GM19467 (cell line): ENCODE measurements around the gene CENPO.

Experiments
- ATAC-seq: cut with Tn5 transposase; IDR thresholded peaks from one replicate; pipeline ENCODE4 v1.9.1; 2021; ENCODE audit warnings: mild to moderate bottlenecking, moderate library complexity; ENCODE audit not compliant: unreplicated experiment

The CENPO gene

GRCh38 chr2:24836206-24836605, 43.0 kb downstream of the CENPO start:
- ATAC-seq: no peak

- no peak for ATAC-seq
Observed at GRCh38 chr2:24836706-24837105, 43.5 kb downstream of the CENPO start.

GRCh38 chr2:24837996-24838513, 44.8 kb downstream of the CENPO start:
- no peak for ATAC-seq

GRCh38 chr2:24838541-24838940, 45.3 kb downstream of the CENPO start:
- no peak for ATAC-seq

- ATAC-seq: no peak
Observed at GRCh38 chr2:24839729-24840128, 46.5 kb downstream of the CENPO start.

- ATAC-seq: no peak
Observed at GRCh38 chr2:24840164-24840869, 47.1 kb downstream of the CENPO start.

- ATAC-seq: no peak
Observed at GRCh38 chr2:24840962-24841945, 48.0 kb downstream of the CENPO start.

GRCh38 chr2:24842081-24843050, 49.1 kb downstream of the CENPO start:
- no peak for ATAC-seq

GRCh38 chr2:24843330-24843860, 50.2 kb downstream of the CENPO start:
- ATAC-seq: no peak

GRCh38 chr2:24844023-24844685, 50.9 kb downstream of the CENPO start:
- ATAC-seq: no peak

GRCh38 chr2:24845691-24846090, 52.5 kb downstream of the CENPO start:
- no peak for ATAC-seq

GRCh38 chr2:24850944-24851343, 57.7 kb downstream of the CENPO start:
- no peak for ATAC-seq

- ATAC-seq: no peak
Observed at GRCh38 chr2:24852026-24852425, 58.8 kb downstream of the CENPO start.

GRCh38 chr2:24852431-24853020, 59.3 kb downstream of the CENPO start:
- ATAC-seq: no peak

- ATAC-seq: no peak
Observed at GRCh38 chr2:24853046-24853445, 59.8 kb downstream of the CENPO start.

GRCh38 chr2:24853996-24854395, 60.8 kb downstream of the CENPO start:
- ATAC-seq: no peak

GRCh38 chr2:24855022-24855622, 61.9 kb downstream of the CENPO start:
- ATAC-seq: no peak

- no peak for ATAC-seq
Observed at GRCh38 chr2:24855726-24856125, 62.5 kb downstream of the CENPO start.

- no peak for ATAC-seq
Observed at GRCh38 chr2:24856791-24857211, 63.6 kb downstream of the CENPO start.
